Fibroblast of lung (primary cell): ENCODE results near the gene GRN. TPM values are rescaled to one million over a fixed set of nuclear protein-coding genes. Genes with fewer than 3 reads are reported as not detected.

Source experiments
- DNase-seq, 2 donors: peaks; one replicate each; pipeline versions ENCODE4 v3.0.0 to v3.0.0-alpha.2; 2010; ENCODE audit warnings: low read depth in 2 of 2
- H2AFZ ChIP-seq: 2 replicates; pipeline ENCODE4 v1.5.1; 2012; ENCODE audit warnings: low read length, control low read depth, inconsistent platforms
- H3K27ac ChIP-seq: 2 replicates; pipeline ENCODE4 v1.5.1; 2011; ENCODE audit warnings: low read length, control low read depth; ENCODE audit not compliant: insufficient read depth
- H3K27me3 ChIP-seq: 2 replicates; pipeline ENCODE4 v1.5.1; 2011; ENCODE audit warnings: mild to moderate bottlenecking, low read length; ENCODE audit not compliant: control insufficient read depth, insufficient read depth
- H3K36me3 ChIP-seq: 2 replicates; pipeline ENCODE4 v1.5.1; 2011; ENCODE audit warnings: low read length; ENCODE audit not compliant: control insufficient read depth, insufficient read depth
- H3K4me1 ChIP-seq: 2 replicates; pipeline ENCODE4 v1.5.1; 2011; ENCODE audit warnings: low read length; ENCODE audit not compliant: control insufficient read depth, insufficient read depth; ENCODE audit errors: extremely low read depth
- H3K4me2 ChIP-seq: 2 replicates; pipeline ENCODE4 v1.5.1; 2011; ENCODE audit warnings: low read length, control low read depth; ENCODE audit not compliant: insufficient read depth; ENCODE audit errors: extremely low read depth
- H3K4me3 ChIP-seq, 4 experiments: fragments of 200-600 bp in 1 of 4; sonication (generic) in 1 of 4; replicated peaks in 1 of 4; 2 replicates each; pipeline ENCODE4 v1.5.1; 2011 to 2016; ENCODE audit warnings: low read length in 4 of 4, low read depth in 3 of 4, mild to moderate bottlenecking in 3 of 4, control low read depth in 2 of 4, inconsistent platforms in 1 of 4, mixed read lengths in 1 of 4; ENCODE audit not compliant: insufficient read depth in 1 of 4; ENCODE audit errors: control extremely low read depth in 1 of 4
- H3K79me2 ChIP-seq: 2 replicates; pipeline ENCODE4 v1.5.1; 2012; ENCODE audit warnings: mild to moderate bottlenecking, low read length, inconsistent platforms; ENCODE audit not compliant: control insufficient read depth, insufficient read depth
- H3K9ac ChIP-seq: 2 replicates; pipeline ENCODE4 v1.5.1; 2011; ENCODE audit warnings: mild to moderate bottlenecking, low read length, control low read depth; ENCODE audit not compliant: insufficient read depth
- H3K9me3 ChIP-seq: 2 replicates; pipeline ENCODE4 v1.5.1; 2012; ENCODE audit warnings: low read depth, low read length; ENCODE audit not compliant: control insufficient read depth, insufficient read depth
- H4K20me1 ChIP-seq: 2 replicates; pipeline ENCODE4 v1.5.1; 2011; ENCODE audit warnings: low read length; ENCODE audit not compliant: control insufficient read depth, insufficient read depth; ENCODE audit errors: extremely low read depth
- CTCF ChIP-seq, 2 donors: IDR thresholded peaks in 1 of 2; conservative IDR thresholded peaks in 1 of 2; 1 replicate in 1 of 2; 2 replicates in 1 of 2; pipeline ENCODE4 v1.5.1; 2011 to 2012; ENCODE audit warnings: low read length in 2 of 2, control low read depth in 1 of 2, inconsistent platforms in 1 of 2, low read depth in 1 of 2, mild to moderate bottlenecking in 1 of 2
- EZH2 ChIP-seq: IDR thresholded peaks from 2 replicates; pipeline ENCODE4 v1.5.1; 2012; ENCODE audit warnings: low read length, control low read depth, mild to moderate bottlenecking; ENCODE audit errors: missing control alignments
- polyA minus RNA-seq: library from RNA; depleted of rRNA, polyadenylated mRNA; stranded (reverse); fragments of >200 nt; gene quantifications from 2 replicates; pipeline ENCODE4 v1.2.3, GENCODE V29; 2011; ENCODE audit warnings: low replicate concordance
- polyA plus RNA-seq, 2 donors: library from polyadenylated mRNA; depleted of rRNA in 1 of 2; stranded (reverse) in 1 of 2; unstranded in 1 of 2; fragments of >200 nt; gene quantifications; 2 replicates each; pipeline ENCODE4 v1.2.1, GENCODE V29; 2011 to 2012; ENCODE audit warnings: missing spikeins in 1 of 2
- total RNA-seq: library from RNA; depleted of rRNA; stranded (reverse); fragments of >200 nt; gene quantifications from 2 replicates; pipeline ENCODE4 v1.2.1, GENCODE V29; 2014

Gene GRN
- 315 and 448 TPM in 2 replicates for total RNA-seq
- 146 and 151 TPM in 2 replicates for polyA plus RNA-seq
- polyA plus RNA-seq (2012): 262 and 290 TPM in 2 replicates
- polyA minus RNA-seq: 305 and 324 TPM in 2 replicates

- Histone ChIP-seq H3K4me3 (peak within 1 kb of the TSS; percentile 96 to 98 (median 97)), H3K9ac (peak within 1 kb of the TSS; percentile 77), H3K9me3 (no peaks in the 10 kb centered on the region), H4K20me1 (no peaks in the 10 kb centered on the region), H3K36me3 (peaks cover 3% of the 10 kb centered on the region), H3K4me1 (no peaks in the 10 kb centered on the region), H2AFZ (peak within 1 kb of the TSS; percentile 65), H3K4me2 (peak within 1 kb of the TSS; percentile 94), H3K27ac (peak within 1 kb of the TSS; percentile 64), H3K79me2 (peaks cover 7% of the 10 kb centered on the region), H3K27me3 (no peaks in the 10 kb centered on the region)
- DNase-seq: peak; percentile 99 to 100
- TF ChIP-seq EZH2 (no peak), CTCF (conservative IDR thresholded peaks at IDR 0.05 in 1 of 2, IDR thresholded peaks at IDR 0.05 in 1 of 2; ENCODE audit: low read depth in 1 of 2, low read length in 2 of 2) (peak in 1 of 2 donors; percentile 1)
These were observed at the start of gene GRN for GRCh38 chr17:44344939-44345453. GRN (plus strand) TSS chr17:44345302; CDS start chr17:44349165, 3,863 bp downstream.

GRCh38 chr17:44297975-44298374 is 47.1 kb upstream of the GRN start:
- no peak overlapping the region for H2AFZ ChIP-seq
- no peaks in the 10 kb centered on the region for H3K79me2 ChIP-seq
- H3K4me1 ChIP-seq: no peaks in the 10 kb centered on the region
- TF ChIP-seq EZH2 (no peak), CTCF (conservative IDR thresholded peaks at IDR 0.05 in 1 of 2, IDR thresholded peaks at IDR 0.05 in 1 of 2; ENCODE audit: low read depth in 1 of 2, low read length in 2 of 2) (no peak)
- H3K9me3 ChIP-seq: no peaks in the 10 kb centered on the region
- H3K36me3 ChIP-seq: no peaks in the 10 kb centered on the region
- no peak for DNase-seq
- peaks cover 4% of the 10 kb centered on the region for H3K27me3 ChIP-seq
- no peak overlapping the region for H3K4me2 ChIP-seq
- H3K9ac ChIP-seq: no peak overlapping the region
- H4K20me1 ChIP-seq: no peaks in the 10 kb centered on the region
- H3K4me3 ChIP-seq: no peak overlapping the region
- H3K27ac ChIP-seq: no peak overlapping the region

GRCh38 chr17:44304651-44305050 is 40.5 kb upstream of the GRN start:
- TF ChIP-seq CTCF (conservative IDR thresholded peaks at IDR 0.05 in 1 of 2, IDR thresholded peaks at IDR 0.05 in 1 of 2; ENCODE audit: low read depth in 1 of 2, low read length in 2 of 2) (no peak), EZH2 (no peak)
- Histone ChIP-seq H4K20me1 (no peaks in the 10 kb centered on the region), H3K4me2 (no peak overlapping the region), H3K27ac (no peak overlapping the region), H2AFZ (no peak overlapping the region), H3K9ac (no peak overlapping the region), H3K4me1 (no peaks in the 10 kb centered on the region), H3K9me3 (no peaks in the 10 kb centered on the region), H3K27me3 (peaks cover 12% of the 10 kb centered on the region), H3K36me3 (no peaks in the 10 kb centered on the region), H3K79me2 (no peaks in the 10 kb centered on the region), H3K4me3 (no peak overlapping the region)
- DNase-seq: no peak
